ENCODE data around the gene ZRANB2.

- TF ChIP-seq CTCF (IDR thresholded peaks at IDR 0.05) (no peak), POLR2A (IDR thresholded peaks at IDR 0.05) (no peak)
Measured at GRCh38 chr1:71014178-71014579, 66.7 kb downstream of the ZRANB2 start.
